GM23338 (cell line): Measurements from ENCODE around the gene MAMSTR. TPM values are rescaled to one million over a fixed set of nuclear protein-coding genes. Genes with fewer than 3 reads are reported as not detected.

Experiments
- ATAC-seq: fragments of 200-7000 bp; cut with Tn5 transposase; 3 replicates; pipeline ENCODE4 v1.9.1; 2020
- DNase-seq: peaks from one replicate; pipeline ENCODE4 v3.0.0-alpha.2; 2015; ENCODE audit warnings: low spot score
- H2AFZ ChIP-seq: fragments of 200-600 bp; sonication (generic); 2 replicates; pipeline ENCODE4 v1.8.0; 2016; ENCODE audit warnings: antibody characterized with exemption, mild to moderate bottlenecking, moderate library complexity
- H3F3A ChIP-seq: fragments of 200-600 bp; sonication (generic); replicated peaks from 2 replicates; pipeline ENCODE4 v1.8.0; 2017; ENCODE audit warnings: antibody characterized with exemption, mixed run types, low read depth
- H3K27ac ChIP-seq: fragments of 200-600 bp; sonication (generic); 2 replicates; pipeline ENCODE4 v1.6.1; 2016; ENCODE audit warnings: low read depth
- H3K27me3 ChIP-seq: fragments of 200-600 bp; sonication (generic); 2 replicates; pipeline ENCODE4 v1.8.0; 2016; ENCODE audit warnings: mild to moderate bottlenecking, mixed run types, moderate library complexity; ENCODE audit not compliant: insufficient read depth
- H3K36me3 ChIP-seq: fragments of 200-600 bp; sonication (generic); 2 replicates; pipeline ENCODE4 v1.8.0; 2016; ENCODE audit warnings: mild to moderate bottlenecking; ENCODE audit not compliant: insufficient read depth
- H3K4me1 ChIP-seq: fragments of 200-600 bp; sonication (generic); 2 replicates; pipeline ENCODE4 v1.8.0; 2016; ENCODE audit warnings: mild to moderate bottlenecking, moderate library complexity; ENCODE audit not compliant: insufficient read depth
- H3K4me2 ChIP-seq: fragments of 200-600 bp; sonication (generic); 2 replicates; pipeline ENCODE4 v1.7.1; 2017; ENCODE audit warnings: mixed run types
- H3K4me3 ChIP-seq: fragments of 200-600 bp; sonication (generic); 2 replicates; pipeline ENCODE4 v1.6.1; 2016; ENCODE audit warnings: mixed run types
- H3K79me2 ChIP-seq: fragments of 200-600 bp; sonication (generic); replicated peaks from 2 replicates; pipeline ENCODE4 v1.8.0; 2017; ENCODE audit warnings: mild to moderate bottlenecking; ENCODE audit not compliant: insufficient read depth
- H3K9me2 ChIP-seq: fragments of 200-600 bp; sonication (generic); 2 replicates; pipeline ENCODE4 v1.8.0; 2017; ENCODE audit not compliant: insufficient read depth
- H4K20me1 ChIP-seq: fragments of 200-600 bp; sonication (generic); replicated peaks from 2 replicates; pipeline ENCODE4 v1.8.0; 2017; ENCODE audit warnings: mild to moderate bottlenecking; ENCODE audit not compliant: insufficient read depth
- H3K27ac Mint-ChIP-seq: 2 replicates; pipeline ENCODE4 v1.8.0; 2020; ENCODE audit warnings: inconsistent platforms, mild to moderate bottlenecking, moderate library complexity, mixed read lengths
- H3K27me3 Mint-ChIP-seq: 3 replicates; pipeline ENCODE4 v1.8.0; 2022; ENCODE audit warnings: low read depth, mild to moderate bottlenecking, moderate library complexity, mixed read lengths, inconsistent platforms; ENCODE audit not compliant: insufficient read depth, poor library complexity
- H3K36me3 Mint-ChIP-seq: 3 replicates; pipeline ENCODE4 v1.8.0; 2021; ENCODE audit warnings: low read depth, mild to moderate bottlenecking, inconsistent platforms, moderate library complexity, mixed read lengths
- H3K4me1 Mint-ChIP-seq: 3 replicates; pipeline ENCODE4 v1.8.0; 2020; ENCODE audit warnings: mild to moderate bottlenecking, inconsistent platforms, mixed read lengths
- H3K4me3 Mint-ChIP-seq: 3 replicates; pipeline ENCODE4 v1.8.0; 2021; ENCODE audit warnings: moderate library complexity, mild to moderate bottlenecking, inconsistent platforms, mixed read lengths
- H3K9me3 Mint-ChIP-seq: 3 replicates; pipeline ENCODE4 v1.8.0; 2020; ENCODE audit warnings: moderate library complexity, mild to moderate bottlenecking, inconsistent platforms, mixed read lengths
- CREB1 ChIP-seq: fragments of 250-450 bp; sonication (Bioruptor Pico); IDR thresholded peaks from 2 replicates; pipeline ENCODE4 v1.5.0; 2020; ENCODE audit warnings: low read depth, mild to moderate bottlenecking, moderate library complexity
- EZH2 ChIP-seq: fragments of 200-600 bp; sonication (generic); IDR thresholded peaks from one replicate; pipeline ENCODE4 v1.8.0; 2017; ENCODE audit warnings: antibody characterized with exemption, mild to moderate bottlenecking, low read depth; ENCODE audit not compliant: unreplicated experiment
- EZH2phosphoT487 ChIP-seq: fragments of 200-600 bp; sonication (generic); IDR thresholded peaks from one replicate; pipeline ENCODE4 v1.8.1; 2018; ENCODE audit warnings: antibody characterized with exemption; ENCODE audit not compliant: unreplicated experiment
- JUNB ChIP-seq: IDR thresholded peaks from one replicate; pipeline ENCODE4 v1.6.1; 2016; ENCODE audit warnings: antibody characterized with exemption; ENCODE audit not compliant: unreplicated experiment
- NANOG ChIP-seq: IDR thresholded peaks from 2 replicates; pipeline ENCODE4 v1.6.1; 2016; ENCODE audit warnings: antibody characterized with exemption, borderline replicate concordance
- POLR2AphosphoS5 ChIP-seq: IDR thresholded peaks from 2 replicates; pipeline ENCODE4 v1.6.1; 2016; ENCODE audit warnings: antibody characterized with exemption, low read depth
- STAT1 ChIP-seq: IDR thresholded peaks from one replicate; pipeline ENCODE4 v1.6.1; 2016; ENCODE audit warnings: antibody characterized with exemption; ENCODE audit not compliant: unreplicated experiment
- ZNF114 ChIP-seq: fragments of 250-450 bp; sonication (Bioruptor Pico); IDR thresholded peaks from 2 replicates; pipeline ENCODE4 v1.5.0; 2020; ENCODE audit warnings: mild to moderate bottlenecking, moderate library complexity
- ZNF331 ChIP-seq: fragments of 250-450 bp; sonication (Bioruptor Pico); IDR thresholded peaks from 2 replicates; pipeline ENCODE4 v1.5.0; 2020; ENCODE audit warnings: low read depth, mild to moderate bottlenecking, moderate library complexity
- polyA plus RNA-seq: library from polyadenylated mRNA; unstranded; fragments of >200 nt; fragmentation: Nextera tagmentation; extraction: Ambion mirVana; gene quantifications from 2 replicates; pipeline ENCODE4 v1.2.1, GENCODE V29; 2016
- total RNA-seq: library from RNA; depleted of rRNA; stranded (reverse); fragments of >200 nt; shearing (Covaris generic); gene quantifications from 2 replicates; pipeline ENCODE4 v1.2.3, GENCODE V29; 2014
- TF ChIP-seq, protein P1 (sequence below): IDR thresholded peaks from one replicate; pipeline ENCODE4 v1.6.1; 2018; ENCODE audit warnings: antibody characterized with exemption; ENCODE audit not compliant: unreplicated experiment
- TF ChIP-seq, protein P2 (sequence below): IDR thresholded peaks from 2 replicates; pipeline ENCODE4 v1.6.1; 2016; ENCODE audit warnings: antibody characterized with exemption
- TF ChIP-seq, protein P3 (sequence below): fragments of 250-450 bp; sonication (Bioruptor Pico); IDR thresholded peaks from 2 replicates; pipeline ENCODE4 v1.5.0; 2020; ENCODE audit warnings: mild to moderate bottlenecking, moderate library complexity
- TF ChIP-seq, protein P4 (sequence below), 2 experiments: fragments of 200-600 bp in 1 of 2; sonication (generic) in 1 of 2; conservative IDR thresholded peaks; 2 replicates each; pipeline versions ENCODE4 v1.5.1 to v1.6.1; 2016 to 2017; ENCODE audit warnings: antibody characterized with exemption in 2 of 2, low read depth in 2 of 2, mild to moderate bottlenecking in 2 of 2, moderate library complexity in 1 of 2

MAMSTR gene
- total and polyA plus RNA-seq, 2 experiments from 2014 or later: 1.9 to 2.0 TPM

DNA sequence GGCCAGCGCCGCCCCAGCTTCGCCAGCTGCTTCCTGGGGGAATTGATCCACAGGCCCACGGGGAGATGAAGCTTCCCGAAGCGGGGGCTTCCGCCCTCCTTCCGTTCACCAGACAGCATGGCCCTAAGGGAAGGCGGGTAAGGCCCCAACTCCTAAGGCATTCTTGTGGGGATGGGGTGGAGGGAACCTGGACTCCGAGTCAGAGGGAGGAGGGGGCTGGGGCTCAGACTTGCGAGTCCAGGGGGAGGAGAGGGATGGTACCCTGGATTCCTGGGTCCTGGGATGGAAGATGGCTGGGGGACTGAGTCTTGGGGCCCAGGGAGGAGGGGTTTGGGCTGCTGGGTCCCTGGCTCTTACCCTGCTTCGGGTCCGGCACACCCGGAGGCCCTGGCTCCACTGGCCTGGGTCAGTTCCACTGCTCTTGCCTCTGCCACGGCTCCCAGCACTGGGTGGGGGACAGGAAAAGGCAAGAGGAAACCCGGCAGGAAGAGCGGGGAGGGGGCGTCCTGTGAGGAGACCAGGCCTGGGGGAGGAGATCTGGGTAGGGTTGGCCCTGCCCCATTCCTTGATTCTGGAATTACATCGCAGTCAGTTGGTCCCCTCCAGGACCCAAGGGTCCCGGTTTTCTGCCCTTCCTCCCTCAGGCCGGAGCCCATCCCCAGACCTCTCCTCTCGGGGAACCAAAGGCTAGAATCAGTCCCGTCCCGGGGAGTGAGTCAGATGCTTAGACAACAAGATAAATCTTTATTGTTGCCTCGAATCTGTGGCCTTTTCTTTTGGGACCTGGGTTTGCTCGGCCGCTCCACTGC is 20.8 kb upstream of the MAMSTR start, which contains the start of gene RASIP1:
Gene RASIP1, minus strand, starts transcription at position 447 of the 809 bp plus-strand sequence. Its CDS starts 328 bp downstream, at position 119.
- ATAC-seq: no peak
- Histone ChIP-seq H4K20me1 (no peaks in the 10 kb centered on the region), H3K4me2 (peak within 1 kb of the TSS; percentile 90), H2AFZ (peak within 1 kb of the TSS; percentile 78; the same call in 1 of the 2 replicates), H3K9me2 (no peaks in the 10 kb centered on the region), H3K4me3 (peak within 1 kb of the TSS; percentile 68), H3K27ac (no peak within 1 kb of the TSS), H3F3A (peaks cover 24% of the 10 kb centered on the region), H3K79me2 (no peaks in the 10 kb centered on the region), H3K4me1 (peaks cover 31% of the 10 kb centered on the region), H3K27me3 (peaks cover 21% of the 10 kb centered on the region), H3K36me3 (no peaks in the 10 kb centered on the region)
- Mint-ChIP-seq H3K27me3 (peaks cover 36% of the 10 kb centered on the region), H3K9me3 (peaks cover 5% of the 10 kb centered on the region; the same call in 2 of the 3 replicates), H3K27ac (peak within 1 kb of the TSS; percentile 70; the same call in 1 of the 2 replicates), H3K4me3 (peak within 1 kb of the TSS; percentile 62), H3K4me1 (peaks cover 30% of the 10 kb centered on the region), H3K36me3 (no peaks in the 10 kb centered on the region; the same call in 1 of the 3 replicates)
- DNase-seq: no peak
- TF ChIP-seq ZNF114 (CRISPR knock-in tag) (no peak), STAT1 (no peak), EZH2 (no peak), JUNB (no peak), CREB1 (no peak), POLR2AphosphoS5 (no peak), NANOG (no peak), EZH2phosphoT487 (no peak), ZNF331 (CRISPR knock-in tag) (no peak)
- TF ChIP-seq, protein P1, sequence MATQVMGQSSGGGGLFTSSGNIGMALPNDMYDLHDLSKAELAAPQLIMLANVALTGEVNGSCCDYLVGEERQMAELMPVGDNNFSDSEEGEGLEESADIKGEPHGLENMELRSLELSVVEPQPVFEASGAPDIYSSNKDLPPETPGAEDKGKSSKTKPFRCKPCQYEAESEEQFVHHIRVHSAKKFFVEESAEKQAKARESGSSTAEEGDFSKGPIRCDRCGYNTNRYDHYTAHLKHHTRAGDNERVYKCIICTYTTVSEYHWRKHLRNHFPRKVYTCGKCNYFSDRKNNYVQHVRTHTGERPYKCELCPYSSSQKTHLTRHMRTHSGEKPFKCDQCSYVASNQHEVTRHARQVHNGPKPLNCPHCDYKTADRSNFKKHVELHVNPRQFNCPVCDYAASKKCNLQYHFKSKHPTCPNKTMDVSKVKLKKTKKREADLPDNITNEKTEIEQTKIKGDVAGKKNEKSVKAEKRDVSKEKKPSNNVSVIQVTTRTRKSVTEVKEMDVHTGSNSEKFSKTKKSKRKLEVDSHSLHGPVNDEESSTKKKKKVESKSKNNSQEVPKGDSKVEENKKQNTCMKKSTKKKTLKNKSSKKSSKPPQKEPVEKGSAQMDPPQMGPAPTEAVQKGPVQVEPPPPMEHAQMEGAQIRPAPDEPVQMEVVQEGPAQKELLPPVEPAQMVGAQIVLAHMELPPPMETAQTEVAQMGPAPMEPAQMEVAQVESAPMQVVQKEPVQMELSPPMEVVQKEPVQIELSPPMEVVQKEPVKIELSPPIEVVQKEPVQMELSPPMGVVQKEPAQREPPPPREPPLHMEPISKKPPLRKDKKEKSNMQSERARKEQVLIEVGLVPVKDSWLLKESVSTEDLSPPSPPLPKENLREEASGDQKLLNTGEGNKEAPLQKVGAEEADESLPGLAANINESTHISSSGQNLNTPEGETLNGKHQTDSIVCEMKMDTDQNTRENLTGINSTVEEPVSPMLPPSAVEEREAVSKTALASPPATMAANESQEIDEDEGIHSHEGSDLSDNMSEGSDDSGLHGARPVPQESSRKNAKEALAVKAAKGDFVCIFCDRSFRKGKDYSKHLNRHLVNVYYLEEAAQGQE: no peak
- TF ChIP-seq, protein P2, sequence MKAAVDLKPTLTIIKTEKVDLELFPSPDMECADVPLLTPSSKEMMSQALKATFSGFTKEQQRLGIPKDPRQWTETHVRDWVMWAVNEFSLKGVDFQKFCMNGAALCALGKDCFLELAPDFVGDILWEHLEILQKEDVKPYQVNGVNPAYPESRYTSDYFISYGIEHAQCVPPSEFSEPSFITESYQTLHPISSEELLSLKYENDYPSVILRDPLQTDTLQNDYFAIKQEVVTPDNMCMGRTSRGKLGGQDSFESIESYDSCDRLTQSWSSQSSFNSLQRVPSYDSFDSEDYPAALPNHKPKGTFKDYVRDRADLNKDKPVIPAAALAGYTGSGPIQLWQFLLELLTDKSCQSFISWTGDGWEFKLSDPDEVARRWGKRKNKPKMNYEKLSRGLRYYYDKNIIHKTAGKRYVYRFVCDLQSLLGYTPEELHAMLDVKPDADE: no peak
- TF ChIP-seq, protein P3, sequence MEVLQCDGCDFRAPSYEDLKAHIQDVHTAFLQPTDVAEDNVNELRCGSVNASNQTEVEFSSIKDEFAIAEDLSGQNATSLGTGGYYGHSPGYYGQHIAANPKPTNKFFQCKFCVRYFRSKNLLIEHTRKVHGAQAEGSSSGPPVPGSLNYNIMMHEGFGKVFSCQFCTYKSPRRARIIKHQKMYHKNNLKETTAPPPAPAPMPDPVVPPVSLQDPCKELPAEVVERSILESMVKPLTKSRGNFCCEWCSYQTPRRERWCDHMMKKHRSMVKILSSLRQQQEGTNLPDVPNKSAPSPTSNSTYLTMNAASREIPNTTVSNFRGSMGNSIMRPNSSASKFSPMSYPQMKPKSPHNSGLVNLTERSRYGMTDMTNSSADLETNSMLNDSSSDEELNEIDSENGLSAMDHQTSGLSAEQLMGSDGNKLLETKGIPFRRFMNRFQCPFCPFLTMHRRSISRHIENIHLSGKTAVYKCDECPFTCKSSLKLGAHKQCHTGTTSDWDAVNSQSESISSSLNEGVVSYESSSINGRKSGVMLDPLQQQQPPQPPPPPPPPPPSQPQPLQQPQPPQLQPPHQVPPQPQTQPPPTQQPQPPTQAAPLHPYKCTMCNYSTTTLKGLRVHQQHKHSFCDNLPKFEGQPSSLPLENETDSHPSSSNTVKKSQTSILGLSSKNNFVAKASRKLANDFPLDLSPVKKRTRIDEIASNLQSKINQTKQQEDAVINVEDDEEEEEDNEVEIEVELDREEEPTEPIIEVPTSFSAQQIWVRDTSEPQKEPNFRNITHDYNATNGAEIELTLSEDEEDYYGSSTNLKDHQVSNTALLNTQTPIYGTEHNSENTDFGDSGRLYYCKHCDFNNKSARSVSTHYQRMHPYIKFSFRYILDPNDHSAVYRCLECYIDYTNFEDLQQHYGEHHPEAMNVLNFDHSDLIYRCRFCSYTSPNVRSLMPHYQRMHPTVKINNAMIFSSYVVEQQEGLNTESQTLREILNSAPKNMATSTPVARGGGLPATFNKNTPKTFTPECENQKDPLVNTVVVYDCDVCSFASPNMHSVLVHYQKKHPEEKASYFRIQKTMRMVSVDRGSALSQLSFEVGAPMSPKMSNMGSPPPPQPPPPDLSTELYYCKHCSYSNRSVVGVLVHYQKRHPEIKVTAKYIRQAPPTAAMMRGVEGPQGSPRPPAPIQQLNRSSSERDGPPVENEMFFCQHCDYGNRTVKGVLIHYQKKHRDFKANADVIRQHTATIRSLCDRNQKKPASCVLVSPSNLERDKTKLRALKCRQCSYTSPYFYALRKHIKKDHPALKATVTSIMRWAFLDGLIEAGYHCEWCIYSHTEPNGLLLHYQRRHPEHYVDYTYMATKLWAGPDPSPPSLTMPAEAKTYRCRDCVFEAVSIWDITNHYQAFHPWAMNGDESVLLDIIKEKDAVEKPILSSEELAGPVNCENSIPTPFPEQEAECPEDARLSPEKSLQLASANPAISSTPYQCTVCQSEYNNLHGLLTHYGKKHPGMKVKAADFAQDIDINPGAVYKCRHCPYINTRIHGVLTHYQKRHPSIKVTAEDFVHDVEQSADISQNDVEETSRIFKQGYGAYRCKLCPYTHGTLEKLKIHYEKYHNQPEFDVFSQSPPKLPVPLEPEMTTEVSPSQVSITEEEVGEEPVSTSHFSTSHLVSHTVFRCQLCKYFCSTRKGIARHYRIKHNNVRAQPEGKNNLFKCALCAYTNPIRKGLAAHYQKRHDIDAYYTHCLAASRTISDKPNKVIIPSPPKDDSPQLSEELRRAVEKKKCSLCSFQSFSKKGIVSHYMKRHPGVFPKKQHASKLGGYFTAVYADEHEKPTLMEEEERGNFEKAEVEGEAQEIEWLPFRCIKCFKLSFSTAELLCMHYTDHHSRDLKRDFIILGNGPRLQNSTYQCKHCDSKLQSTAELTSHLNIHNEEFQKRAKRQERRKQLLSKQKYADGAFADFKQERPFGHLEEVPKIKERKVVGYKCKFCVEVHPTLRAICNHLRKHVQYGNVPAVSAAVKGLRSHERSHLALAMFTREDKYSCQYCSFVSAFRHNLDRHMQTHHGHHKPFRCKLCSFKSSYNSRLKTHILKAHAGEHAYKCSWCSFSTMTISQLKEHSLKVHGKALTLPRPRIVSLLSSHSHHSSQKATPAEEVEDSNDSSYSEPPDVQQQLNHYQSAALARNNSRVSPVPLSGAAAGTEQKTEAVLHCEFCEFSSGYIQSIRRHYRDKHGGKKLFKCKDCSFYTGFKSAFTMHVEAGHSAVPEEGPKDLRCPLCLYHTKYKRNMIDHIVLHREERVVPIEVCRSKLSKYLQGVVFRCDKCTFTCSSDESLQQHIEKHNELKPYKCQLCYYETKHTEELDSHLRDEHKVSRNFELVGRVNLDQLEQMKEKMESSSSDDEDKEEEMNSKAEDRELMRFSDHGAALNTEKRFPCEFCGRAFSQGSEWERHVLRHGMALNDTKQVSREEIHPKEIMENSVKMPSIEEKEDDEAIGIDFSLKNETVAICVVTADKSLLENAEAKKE (CRISPR knock-in tag): no peak
- TF ChIP-seq, protein P4, sequence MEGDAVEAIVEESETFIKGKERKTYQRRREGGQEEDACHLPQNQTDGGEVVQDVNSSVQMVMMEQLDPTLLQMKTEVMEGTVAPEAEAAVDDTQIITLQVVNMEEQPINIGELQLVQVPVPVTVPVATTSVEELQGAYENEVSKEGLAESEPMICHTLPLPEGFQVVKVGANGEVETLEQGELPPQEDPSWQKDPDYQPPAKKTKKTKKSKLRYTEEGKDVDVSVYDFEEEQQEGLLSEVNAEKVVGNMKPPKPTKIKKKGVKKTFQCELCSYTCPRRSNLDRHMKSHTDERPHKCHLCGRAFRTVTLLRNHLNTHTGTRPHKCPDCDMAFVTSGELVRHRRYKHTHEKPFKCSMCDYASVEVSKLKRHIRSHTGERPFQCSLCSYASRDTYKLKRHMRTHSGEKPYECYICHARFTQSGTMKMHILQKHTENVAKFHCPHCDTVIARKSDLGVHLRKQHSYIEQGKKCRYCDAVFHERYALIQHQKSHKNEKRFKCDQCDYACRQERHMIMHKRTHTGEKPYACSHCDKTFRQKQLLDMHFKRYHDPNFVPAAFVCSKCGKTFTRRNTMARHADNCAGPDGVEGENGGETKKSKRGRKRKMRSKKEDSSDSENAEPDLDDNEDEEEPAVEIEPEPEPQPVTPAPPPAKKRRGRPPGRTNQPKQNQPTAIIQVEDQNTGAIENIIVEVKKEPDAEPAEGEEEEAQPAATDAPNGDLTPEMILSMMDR (conservative IDR thresholded peaks at IDR 0.05; ENCODE audit: low read depth in 2 of 2): no peak
